Smooth muscle cell (in vitro differentiated cells): ENCODE measurements around the gene SART1. TPM values are rescaled to one million over a fixed set of nuclear protein-coding genes. Genes with fewer than 3 reads are reported as not detected.
A peak's percentile ranks its signal among the peaks of the same experiment; 100 is the strongest.

Experiments
- DNase-seq: peaks from one replicate; lab custom pipeline; 2025; ENCODE audit not compliant: unreplicated experiment; lab: John Stamatoyannopoulos, UW
- H2AFZ ChIP-seq: fragments of 200-600 bp; sonication (generic); 2 replicates; pipeline ENCODE4 v1.6.0; 2016; ENCODE audit warnings: antibody characterized with exemption, low read depth, mild to moderate bottlenecking
- H3F3A ChIP-seq: fragments of 200-600 bp; sonication (generic); 2 replicates; pipeline ENCODE4 v1.6.0; 2017; ENCODE audit warnings: antibody characterized with exemption, low read depth
- H3K27ac ChIP-seq: fragments of 200-600 bp; sonication (generic); 2 replicates; pipeline ENCODE4 v1.5.1; 2016; ENCODE audit warnings: low read depth, mild to moderate bottlenecking
- H3K27me3 ChIP-seq: fragments of 200-600 bp; sonication (generic); 2 replicates; pipeline ENCODE4 v1.6.1; 2016; ENCODE audit warnings: low read depth, mild to moderate bottlenecking
- H3K36me3 ChIP-seq: fragments of 200-600 bp; sonication (generic); 2 replicates; pipeline ENCODE4 v1.5.1; 2016; ENCODE audit warnings: low read depth
- H3K4me1 ChIP-seq: fragments of 200-600 bp; sonication (generic); 2 replicates; pipeline ENCODE4 v1.5.1; 2016; ENCODE audit warnings: low read depth
- H3K4me2 ChIP-seq: fragments of 200-600 bp; sonication (generic); 2 replicates; pipeline ENCODE4 v1.6.0; 2016; ENCODE audit warnings: mild to moderate bottlenecking
- H3K4me3 ChIP-seq: fragments of 200-600 bp; sonication (generic); 2 replicates; pipeline ENCODE4 v1.5.1; 2016; ENCODE audit warnings: mild to moderate bottlenecking
- H3K79me2 ChIP-seq: fragments of 200-600 bp; sonication (generic); 2 replicates; pipeline ENCODE4 v1.6.0; 2016; ENCODE audit warnings: low read depth, mild to moderate bottlenecking
- H3K9ac ChIP-seq: fragments of 200-600 bp; sonication (generic); 2 replicates; pipeline ENCODE4 v1.6.0; 2016; ENCODE audit warnings: low read depth
- H3K9me3 ChIP-seq: fragments of 200-600 bp; sonication (generic); replicated peaks from 2 replicates; pipeline ENCODE4 v1.5.1; 2016; ENCODE audit warnings: low read depth
- H4K20me1 ChIP-seq: fragments of 200-600 bp; sonication (generic); 2 replicates; pipeline ENCODE4 v1.6.0; 2016; ENCODE audit warnings: low read depth
- WGBS: methylation state at CpG from one replicate; pipeline ENCODE4 v1.1.7; 2016; ENCODE audit warnings: low lambda C conversion rate; 5-methylcytosine and 5-hydroxymethylcytosine counted together
- polyA plus RNA-seq: library from polyadenylated mRNA; unstranded; fragments of >200 nt; fragmentation: Nextera tagmentation; extraction: Ambion mirVana; gene quantifications from 2 replicates; pipeline ENCODE4 v1.2.1, GENCODE V29; 2016
- total RNA-seq: library from RNA; depleted of rRNA; stranded (reverse); fragments of >200 nt; gene quantifications from 2 replicates; pipeline ENCODE4 v1.2.3, GENCODE V29; 2014
- TF ChIP-seq, protein P1 (sequence below): fragments of 200-600 bp; sonication (generic); IDR thresholded peaks from 2 replicates; pipeline ENCODE4 v1.5.1; 2017; ENCODE audit warnings: borderline replicate concordance, mild to moderate bottlenecking, antibody characterized with exemption; ENCODE audit not compliant: insufficient read depth, poor library complexity, severe bottlenecking

SART1 gene
- total and polyA plus RNA-seq, 2 experiments from 2014 or later = 22.5 to 62.5 TPM

DNA sequence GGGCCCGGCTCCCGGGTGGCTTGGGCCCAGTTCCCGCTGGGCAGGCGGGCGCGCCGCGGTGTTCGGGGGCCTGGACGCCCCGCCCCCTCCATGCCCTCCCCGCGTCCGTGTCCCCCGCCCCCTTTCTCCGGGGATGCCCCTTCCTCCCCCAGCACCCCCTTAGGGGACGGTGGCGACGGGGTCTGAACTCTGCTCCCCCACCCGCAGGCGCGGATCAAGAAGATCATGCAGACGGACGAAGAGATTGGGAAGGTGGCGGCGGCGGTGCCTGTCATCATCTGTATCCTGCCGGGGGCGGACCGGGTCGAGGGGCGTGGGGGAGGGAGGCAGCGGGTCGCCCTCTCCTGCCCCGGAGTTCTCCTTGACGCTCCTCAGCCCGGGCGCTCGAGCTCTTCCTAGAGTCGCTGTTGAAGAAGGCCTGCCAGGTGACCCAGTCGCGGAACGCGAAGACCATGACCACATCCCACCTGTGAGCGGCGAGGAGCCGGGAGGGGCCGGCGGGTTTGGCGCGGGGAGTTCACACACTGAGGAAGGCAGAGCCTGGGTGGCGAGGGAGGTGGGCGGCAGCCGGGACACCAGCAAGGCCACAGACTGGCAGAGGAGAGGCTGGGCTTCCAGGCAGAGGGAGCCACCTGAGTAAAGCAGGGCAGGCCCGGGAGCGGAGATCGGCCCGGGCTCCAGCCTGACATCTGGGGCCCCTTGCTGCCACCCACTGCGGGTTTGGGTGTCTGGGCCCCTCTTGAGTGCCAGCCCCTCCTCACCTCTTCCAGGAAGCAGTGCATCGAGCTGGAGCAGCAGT is 41.8 kb upstream of the SART1 start:
- Histone ChIP-seq H3K4me3 (peak overlapping the region; percentile 93), H3K36me3 (no peaks in the 10 kb centered on the region), H3K27ac (peak overlapping the region; percentile 62), H4K20me1 (peaks cover 6% of the 10 kb centered on the region), H3K9me3 (no peaks in the 10 kb centered on the region), H3K27me3 (no peaks in the 10 kb centered on the region), H3F3A (peaks cover 26% of the 10 kb centered on the region), H3K4me1 (peaks cover 19% of the 10 kb centered on the region), H3K79me2 (peaks cover 34% of the 10 kb centered on the region), H2AFZ (peak overlapping the region; percentile 56), H3K9ac (peak overlapping the region; percentile 80), H3K4me2 (peak overlapping the region; percentile 85)
- TF ChIP-seq, protein P1, sequence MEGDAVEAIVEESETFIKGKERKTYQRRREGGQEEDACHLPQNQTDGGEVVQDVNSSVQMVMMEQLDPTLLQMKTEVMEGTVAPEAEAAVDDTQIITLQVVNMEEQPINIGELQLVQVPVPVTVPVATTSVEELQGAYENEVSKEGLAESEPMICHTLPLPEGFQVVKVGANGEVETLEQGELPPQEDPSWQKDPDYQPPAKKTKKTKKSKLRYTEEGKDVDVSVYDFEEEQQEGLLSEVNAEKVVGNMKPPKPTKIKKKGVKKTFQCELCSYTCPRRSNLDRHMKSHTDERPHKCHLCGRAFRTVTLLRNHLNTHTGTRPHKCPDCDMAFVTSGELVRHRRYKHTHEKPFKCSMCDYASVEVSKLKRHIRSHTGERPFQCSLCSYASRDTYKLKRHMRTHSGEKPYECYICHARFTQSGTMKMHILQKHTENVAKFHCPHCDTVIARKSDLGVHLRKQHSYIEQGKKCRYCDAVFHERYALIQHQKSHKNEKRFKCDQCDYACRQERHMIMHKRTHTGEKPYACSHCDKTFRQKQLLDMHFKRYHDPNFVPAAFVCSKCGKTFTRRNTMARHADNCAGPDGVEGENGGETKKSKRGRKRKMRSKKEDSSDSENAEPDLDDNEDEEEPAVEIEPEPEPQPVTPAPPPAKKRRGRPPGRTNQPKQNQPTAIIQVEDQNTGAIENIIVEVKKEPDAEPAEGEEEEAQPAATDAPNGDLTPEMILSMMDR = no peak
- WGBS = 10% methylated on average over 30 of the region's 60 CpGs
- no peak for DNase-seq

DNA sequence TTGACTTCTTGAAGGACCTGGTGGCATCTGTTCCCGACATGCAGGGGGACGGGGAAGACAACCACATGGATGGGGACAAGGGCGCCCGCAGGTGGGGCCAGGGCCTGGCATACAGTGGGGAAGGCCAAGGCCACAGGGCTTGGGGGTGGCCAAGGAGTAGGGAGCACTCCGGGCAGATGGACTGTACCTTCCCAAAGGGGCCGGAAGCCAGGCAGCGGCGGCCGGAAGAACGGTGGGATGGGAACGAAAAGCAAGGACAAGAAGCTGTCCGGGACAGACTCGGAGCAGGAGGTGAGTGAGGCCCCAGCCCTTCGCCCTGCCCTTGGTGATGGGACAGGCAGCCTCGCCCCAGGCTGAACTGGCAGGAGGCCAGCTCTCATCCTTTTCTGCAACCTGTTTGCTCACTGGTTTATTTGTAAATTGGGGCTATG is 41.1 kb upstream of the SART1 start:
- Histone ChIP-seq H3K27me3 (no peaks in the 10 kb centered on the region), H3K79me2 (peaks cover 34% of the 10 kb centered on the region), H3K4me1 (peaks cover 19% of the 10 kb centered on the region), H2AFZ (no peak overlapping the region), H3F3A (peaks cover 26% of the 10 kb centered on the region), H3K27ac (no peak overlapping the region), H3K9ac (peak overlapping the region; percentile 80), H4K20me1 (peaks cover 6% of the 10 kb centered on the region), H3K36me3 (no peaks in the 10 kb centered on the region), H3K9me3 (no peaks in the 10 kb centered on the region), H3K4me3 (peak overlapping the region; percentile 93), H3K4me2 (peak overlapping the region; percentile 85)
- WGBS = 81% methylated on average over 15 of the region's 15 CpGs
- TF ChIP-seq, protein P1 = no peak
- no peak for DNase-seq

DNA sequence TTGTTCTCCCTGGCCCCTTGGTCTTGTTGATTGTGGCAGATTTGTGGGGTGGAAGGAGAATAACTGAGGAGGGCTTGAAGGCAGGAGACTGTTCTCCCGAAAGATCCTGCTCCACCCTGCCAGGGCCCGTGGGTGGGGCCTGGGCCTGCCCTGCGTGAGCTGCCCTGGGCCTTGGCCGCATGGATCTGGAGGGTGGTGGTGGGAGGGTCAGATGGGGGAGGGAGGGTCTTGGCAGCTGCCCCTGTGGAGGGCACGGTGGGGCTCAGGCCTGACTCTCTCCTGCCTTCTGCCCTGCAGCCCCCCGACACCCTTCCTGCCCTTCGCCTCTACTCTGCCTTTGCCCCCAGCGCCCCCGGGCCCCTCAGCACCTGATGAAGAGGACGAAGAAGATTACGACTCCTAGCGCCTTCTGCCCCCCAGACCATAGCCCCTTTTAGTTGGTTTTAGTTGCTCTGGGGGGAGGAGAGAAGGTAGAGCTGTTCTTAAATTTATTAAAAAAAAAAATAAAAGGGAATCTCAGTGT is 40.4 kb upstream of the SART1 start:
- no peaks in the 10 kb centered on the region for H3K27me3 ChIP-seq
- no peaks in the 10 kb centered on the region for H3K36me3 ChIP-seq
- no peak for DNase-seq
- H4K20me1 ChIP-seq = peaks cover 6% of the 10 kb centered on the region
- H3K4me1 ChIP-seq = peaks cover 19% of the 10 kb centered on the region
- peaks cover 34% of the 10 kb centered on the region for H3K79me2 ChIP-seq
- WGBS = 97% methylated on average over 11 of the region's 12 CpGs
- H3K9ac ChIP-seq = no peak overlapping the region
- H2AFZ ChIP-seq = no peak overlapping the region
- TF ChIP-seq, protein P1 = no peak
- H3F3A ChIP-seq = peaks cover 24% of the 10 kb centered on the region
- H3K4me2 ChIP-seq = peak overlapping the region; percentile 85
- no peaks in the 10 kb centered on the region for H3K9me3 ChIP-seq
- no peak overlapping the region for H3K4me3 ChIP-seq
- H3K27ac ChIP-seq = no peak overlapping the region
